Upper lobe of right lung (tissue), 1 donor: ENCODE measurements around the gene IQSEC1. TPM values are rescaled to one million over a fixed set of nuclear protein-coding genes. Genes with fewer than 3 reads are reported as not detected.

Source experiments
- ATAC-seq: fragments of 200-7000 bp; cut with Tn5 transposase; one replicate; pipeline ENCODE4 v1.9.1; 2020; ENCODE audit warnings: mild to moderate bottlenecking, moderate library complexity
- DNase-seq: peaks from one replicate; pipeline ENCODE4 v3.0.0-alpha.2; 2020
- H3K27ac ChIP-seq: fragments of 200-600 bp; one replicate; pipeline ENCODE4 v1.8.0; 2022
- H3K27me3 ChIP-seq: fragments of 200-600 bp; one replicate; pipeline ENCODE4 v1.8.0; 2022; ENCODE audit warnings: mild to moderate bottlenecking
- H3K36me3 ChIP-seq: fragments of 200-600 bp; one replicate; pipeline ENCODE4 v1.8.0; 2022
- H3K4me1 ChIP-seq: fragments of 200-600 bp; one replicate; pipeline ENCODE4 v1.8.0; 2022
- H3K4me3 ChIP-seq: fragments of 200-600 bp; one replicate; pipeline ENCODE4 v1.8.0; 2022; ENCODE audit warnings: mild to moderate bottlenecking
- H3K9me3 ChIP-seq: fragments of 200-600 bp; one replicate; pipeline ENCODE4 v1.8.0; 2022
- intact Hi-C: fragments of 100-400 bp; cut with DNase I; formaldehyde crosslinking; loops from one replicate; pipeline ENCODE4 v1.11.0; 2022
- total RNA-seq: library from RNA; stranded (reverse); fragmentation: NEBNext Ultra II Directional; extraction: Animal tissue kit (Norgen Biotek cat#: 25700); gene quantifications from one replicate; pipeline ENCODE4 v1.2.1, GENCODE V29; 2021
- TF ChIP-seq, protein P1 (sequence below): fragments of 200-600 bp; IDR thresholded peaks from one replicate; pipeline ENCODE4 v1.8.0; 2022; ENCODE audit warnings: antibody characterized with exemption
- donor health status: DM: no; HTN: yes; CAD: no; lungs with severe emphysema.

Gene IQSEC1
- total RNA-seq, 1 donor from 2014 or later, result 61.6 TPM

DNA sequence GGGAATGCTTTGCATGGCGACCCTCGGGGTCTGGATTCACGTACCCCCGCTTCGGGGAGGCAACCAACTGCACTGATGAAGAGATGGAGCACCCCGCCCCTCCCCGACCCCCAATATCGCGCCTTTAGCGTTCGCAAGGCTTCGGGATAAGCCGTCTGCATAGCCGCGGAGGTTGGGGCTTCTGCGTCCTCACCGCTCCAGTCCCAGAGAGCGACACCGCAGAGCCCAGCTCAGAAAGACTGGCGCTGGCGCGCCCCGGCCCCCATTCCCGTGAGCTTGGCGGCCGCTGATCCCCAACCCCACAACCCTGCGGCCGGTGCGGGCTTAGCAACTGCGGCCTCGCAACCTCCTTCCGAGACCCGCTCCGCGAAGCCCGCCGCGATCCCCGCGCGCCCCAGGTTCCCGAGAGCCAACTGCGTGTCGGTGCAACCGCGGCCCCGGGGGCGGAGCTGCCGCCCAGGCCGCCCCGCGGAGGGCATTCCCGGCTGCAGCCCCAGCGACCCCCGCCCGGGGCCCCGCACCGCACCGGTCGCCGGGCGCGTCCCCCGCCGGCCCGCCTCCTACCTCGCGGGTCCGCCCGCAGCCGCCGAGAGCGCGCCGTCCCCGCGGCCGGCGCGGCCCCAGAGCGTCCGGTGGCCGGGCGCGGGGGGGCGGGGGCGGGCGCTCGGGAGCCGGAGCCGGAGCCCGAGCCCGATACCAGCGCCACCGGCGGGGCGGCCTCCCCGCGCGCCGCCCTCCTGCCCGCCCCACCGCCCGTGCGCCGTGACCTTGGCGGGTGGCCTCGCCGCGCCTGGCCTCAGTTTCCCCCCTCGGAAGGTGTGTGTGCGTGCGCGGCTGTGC lies 79.5 kb downstream of the IQSEC1 start:
- Histone ChIP-seq H3K4me3 (peak overlapping the region; percentile 82), H3K27me3 (no peaks in the 10 kb centered on the region), H3K9me3 (no peaks in the 10 kb centered on the region), H3K36me3 (no peaks in the 10 kb centered on the region), H3K4me1 (peaks cover 26% of the 10 kb centered on the region), H3K27ac (peak overlapping the region; percentile 89)
- DNase-seq (peak; percentile 76), ATAC-seq (peak; percentile 12)
- TF ChIP-seq, protein P1, sequence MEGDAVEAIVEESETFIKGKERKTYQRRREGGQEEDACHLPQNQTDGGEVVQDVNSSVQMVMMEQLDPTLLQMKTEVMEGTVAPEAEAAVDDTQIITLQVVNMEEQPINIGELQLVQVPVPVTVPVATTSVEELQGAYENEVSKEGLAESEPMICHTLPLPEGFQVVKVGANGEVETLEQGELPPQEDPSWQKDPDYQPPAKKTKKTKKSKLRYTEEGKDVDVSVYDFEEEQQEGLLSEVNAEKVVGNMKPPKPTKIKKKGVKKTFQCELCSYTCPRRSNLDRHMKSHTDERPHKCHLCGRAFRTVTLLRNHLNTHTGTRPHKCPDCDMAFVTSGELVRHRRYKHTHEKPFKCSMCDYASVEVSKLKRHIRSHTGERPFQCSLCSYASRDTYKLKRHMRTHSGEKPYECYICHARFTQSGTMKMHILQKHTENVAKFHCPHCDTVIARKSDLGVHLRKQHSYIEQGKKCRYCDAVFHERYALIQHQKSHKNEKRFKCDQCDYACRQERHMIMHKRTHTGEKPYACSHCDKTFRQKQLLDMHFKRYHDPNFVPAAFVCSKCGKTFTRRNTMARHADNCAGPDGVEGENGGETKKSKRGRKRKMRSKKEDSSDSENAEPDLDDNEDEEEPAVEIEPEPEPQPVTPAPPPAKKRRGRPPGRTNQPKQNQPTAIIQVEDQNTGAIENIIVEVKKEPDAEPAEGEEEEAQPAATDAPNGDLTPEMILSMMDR, result no peak
- intact Hi-C loops, result no loop called here

DNA sequence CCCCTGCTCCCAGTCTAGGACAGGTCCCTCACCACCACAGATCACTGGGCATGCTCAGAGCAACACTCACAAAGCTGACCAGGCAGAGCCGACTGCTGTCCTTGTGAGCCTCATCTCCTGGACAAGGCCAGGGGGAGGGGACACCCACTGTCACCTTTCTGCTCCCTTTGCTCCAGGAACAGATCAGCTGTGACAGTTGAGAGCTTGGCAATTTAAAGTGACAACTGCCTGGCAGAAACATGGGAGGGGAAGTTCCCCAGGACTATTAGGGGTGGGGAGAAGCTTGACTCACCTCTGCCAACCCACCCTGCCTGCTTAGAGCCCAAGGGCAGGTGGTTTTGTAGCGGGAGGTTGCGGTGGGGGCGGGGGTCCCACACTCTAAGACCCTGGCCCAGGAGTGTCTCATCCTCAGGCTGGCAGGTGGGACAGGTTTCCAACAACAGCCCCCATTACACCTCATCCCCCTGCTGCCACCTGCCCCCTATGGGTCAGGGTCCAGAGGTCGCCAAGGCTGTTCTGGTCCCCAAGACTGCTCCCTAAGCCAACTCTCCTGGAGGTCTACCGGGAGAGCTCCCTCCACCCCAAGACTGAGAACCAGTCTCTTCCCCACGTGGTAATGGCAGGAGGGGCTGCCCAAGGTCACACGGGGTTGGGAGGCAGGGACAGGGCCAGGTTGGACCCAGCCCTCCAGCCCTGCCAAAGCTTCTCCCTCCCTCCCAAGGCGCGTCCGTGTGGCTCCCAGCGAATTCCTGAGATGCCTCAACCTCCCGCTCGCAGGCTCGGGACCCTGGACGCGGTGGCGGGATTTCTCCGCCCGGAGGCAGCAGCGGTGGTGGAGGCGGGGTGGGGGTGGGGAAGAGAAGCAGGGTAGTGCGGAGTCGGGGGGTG lies 80.4 kb downstream of the IQSEC1 start:
- ATAC-seq (peak; percentile 7), DNase-seq (no peak)
- Histone ChIP-seq H3K4me1 (peaks cover 23% of the 10 kb centered on the region), H3K9me3 (no peaks in the 10 kb centered on the region), H3K27me3 (no peaks in the 10 kb centered on the region), H3K27ac (peak overlapping the region; percentile 65), H3K4me3 (peak overlapping the region; percentile 63), H3K36me3 (no peaks in the 10 kb centered on the region)
- TF ChIP-seq, protein P1, result peak; percentile 5
- intact Hi-C loops, result no loop called here

DNA sequence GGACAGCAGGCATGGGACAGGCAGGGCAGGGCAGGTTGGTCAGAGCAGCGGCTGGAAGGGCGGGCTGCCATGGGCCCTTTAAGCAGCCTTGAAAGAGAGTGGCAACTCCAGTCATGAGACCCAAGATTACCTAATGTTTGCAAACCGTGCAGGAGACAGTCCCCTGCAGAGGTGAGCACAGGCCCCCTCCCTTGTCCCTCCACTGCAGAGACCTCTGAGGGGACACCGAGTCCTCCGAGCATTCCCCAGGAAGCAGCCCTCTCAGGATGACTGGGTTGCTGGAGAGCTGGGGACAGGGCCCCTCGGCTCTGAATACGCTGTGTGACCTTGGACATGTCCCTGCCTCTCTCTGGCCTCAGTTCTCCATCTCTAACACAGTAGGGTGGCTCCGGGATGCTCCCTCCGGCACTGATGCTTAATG lies 81.4 kb downstream of the IQSEC1 start:
- TF ChIP-seq, protein P1, result no peak
- DNase-seq (no peak), ATAC-seq (peak; percentile 33)
- Histone ChIP-seq H3K27ac (no peak overlapping the region), H3K36me3 (no peaks in the 10 kb centered on the region), H3K27me3 (no peaks in the 10 kb centered on the region), H3K4me3 (no peak overlapping the region), H3K4me1 (peaks cover 23% of the 10 kb centered on the region), H3K9me3 (no peaks in the 10 kb centered on the region)
- intact Hi-C loops, result no loop called here

DNA sequence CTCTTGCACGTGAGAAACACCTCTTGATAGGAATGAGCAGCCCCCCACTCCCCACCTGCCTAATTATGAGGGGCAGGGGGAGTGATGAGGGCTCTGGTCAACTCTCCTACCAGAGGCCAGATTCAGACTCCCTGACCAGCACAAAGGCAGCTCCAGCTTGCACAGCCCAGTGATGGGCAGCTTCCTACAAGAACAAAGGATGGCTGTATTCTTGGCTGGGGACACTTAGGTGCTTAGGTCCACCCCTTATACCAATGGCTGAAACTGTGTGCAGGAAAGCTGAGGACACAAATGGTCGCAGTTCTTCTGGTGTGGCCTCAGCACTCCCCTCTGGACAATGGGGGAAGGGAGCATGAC lies 81.8 kb downstream of the IQSEC1 start:
- H3K4me1 ChIP-seq, result peaks cover 23% of the 10 kb centered on the region
- DNase-seq (no peak), ATAC-seq (no peak)
- no peak overlapping the region for H3K4me3 ChIP-seq
- H3K9me3 ChIP-seq, result no peaks in the 10 kb centered on the region
- H3K27ac ChIP-seq, result no peak overlapping the region
- no peaks in the 10 kb centered on the region for H3K36me3 ChIP-seq
- TF ChIP-seq, protein P1, result no peak
- intact Hi-C loops, result no loop called here
- no peaks in the 10 kb centered on the region for H3K27me3 ChIP-seq

DNA sequence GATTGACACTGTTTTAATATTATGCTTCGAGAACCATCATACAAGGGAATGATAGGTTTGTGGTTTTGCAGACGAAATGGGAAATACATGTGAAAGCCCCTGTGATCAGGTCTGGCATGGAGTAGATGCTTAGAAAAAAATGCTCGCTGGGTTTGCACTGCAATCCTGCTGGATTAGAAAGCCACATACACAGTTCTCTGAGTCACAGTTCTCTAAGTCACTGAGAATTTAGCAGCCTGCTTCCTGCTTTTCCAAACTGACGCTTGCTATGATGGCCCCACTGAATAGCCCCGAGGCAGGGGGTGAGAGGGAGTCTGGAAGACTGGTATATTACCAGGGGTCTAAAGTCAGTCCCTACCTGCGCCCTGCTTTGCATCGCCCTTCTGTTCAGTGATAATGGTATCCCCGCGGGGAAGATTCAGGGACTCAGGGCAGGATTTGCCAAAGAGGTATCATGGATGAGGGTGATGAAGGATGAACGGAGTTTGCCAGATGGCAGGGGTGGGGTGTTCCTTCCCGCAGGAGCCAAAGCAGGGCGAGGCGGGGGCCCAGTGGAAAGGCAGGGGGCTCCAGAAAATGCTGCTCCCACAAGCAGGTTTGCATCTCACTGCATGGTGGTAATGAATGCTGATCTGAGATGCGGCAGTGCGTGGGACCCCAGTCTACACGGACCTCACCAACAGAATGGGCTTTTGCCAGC lies 82.3 kb downstream of the IQSEC1 start:
- ATAC-seq (no peak), DNase-seq (no peak)
- no peak overlapping the region for H3K4me3 ChIP-seq
- TF ChIP-seq, protein P1, result no peak
- H3K4me1 ChIP-seq, result peaks cover 20% of the 10 kb centered on the region
- no peaks in the 10 kb centered on the region for H3K9me3 ChIP-seq
- intact Hi-C loops, result no loop called here
- no peaks in the 10 kb centered on the region for H3K36me3 ChIP-seq
- H3K27ac ChIP-seq, result no peak overlapping the region
- no peaks in the 10 kb centered on the region for H3K27me3 ChIP-seq
